HepG2 (cell line): ENCODE measurements around the gene KCNK7. TPM values are rescaled to one million over a fixed set of nuclear protein-coding genes. Genes with fewer than 3 reads are reported as not detected.

Experiments
- CREM ChIP-seq, 2 experiments: sonication (generic) in 1 of 2; formaldehyde crosslinking in 1 of 2; IDR thresholded peaks; 2 replicates each; pipeline versions ENCODE4 v1.4.0 to v1.6.1; 2016 to 2020; ENCODE audit warnings: antibody characterized with exemption in 1 of 2, mild to moderate bottlenecking in 1 of 2, missing genetic modification reagents in 1 of 2
- DNMT1 ChIP-seq: sonication (generic); formaldehyde crosslinking; IDR thresholded peaks from 2 replicates; pipeline ENCODE4 v1.5.1; 2020; ENCODE audit warnings: mild to moderate bottlenecking, missing genetic modification reagents
- GATAD2A ChIP-seq: IDR thresholded peaks from 2 replicates; pipeline ENCODE4 v1.6.1; 2016
- JUNB ChIP-seq: sonication (generic); formaldehyde crosslinking; IDR thresholded peaks from 2 replicates; pipeline ENCODE4 v1.8.0; 2022; ENCODE audit warnings: missing genetic modification reagents, mild to moderate bottlenecking, borderline replicate concordance
- MNT ChIP-seq: fragments of 450-650 bp; IDR thresholded peaks from 2 replicates; pipeline ENCODE4 v1.6.1; 2016
- NONO ChIP-seq, 2 experiments: fragments of 450-650 bp in 1 of 2; sonication (generic) in 1 of 2; formaldehyde crosslinking in 1 of 2; IDR thresholded peaks in 1 of 2; conservative IDR thresholded peaks in 1 of 2; 2 replicates each; pipeline versions ENCODE4 v1.6.1 to v1.8.0; 2017 to 2022; ENCODE audit warnings: mild to moderate bottlenecking in 1 of 2, missing genetic modification reagents in 1 of 2, moderate library complexity in 1 of 2
- RAD51 ChIP-seq: fragments of 450-650 bp; IDR thresholded peaks from 2 replicates; pipeline ENCODE4 v1.6.1; 2016; ENCODE audit warnings: borderline replicate concordance
- SCMH1 ChIP-seq: sonication (generic); formaldehyde crosslinking; IDR thresholded peaks from 2 replicates; pipeline ENCODE4 v1.9.0; 2021; ENCODE audit warnings: missing genetic modification reagents, mild to moderate bottlenecking, borderline replicate concordance
- SNAI1 ChIP-seq: sonication (generic); formaldehyde crosslinking; IDR thresholded peaks from 2 replicates; pipeline ENCODE4 v1.5.0; 2020; ENCODE audit warnings: mild to moderate bottlenecking, missing genetic modification reagents, borderline replicate concordance
- SNAPC5 ChIP-seq: sonication (generic); formaldehyde crosslinking; IDR thresholded peaks from 2 replicates; pipeline ENCODE4 v1.8.1; 2023; ENCODE audit warnings: mild to moderate bottlenecking, missing genetic modification reagents, borderline replicate concordance
- SNRNP70 ChIP-seq: fragments of 200-400 bp; formaldehyde crosslinking; IDR thresholded peaks from 2 replicates; pipeline ENCODE4 v1.6.1; 2017; ENCODE audit warnings: mild to moderate bottlenecking, low read depth, low read length, moderate library complexity
- SOX6 ChIP-seq, 2 experiments: fragments of 450-650 bp in 1 of 2; sonication (generic) in 1 of 2; formaldehyde crosslinking in 1 of 2; IDR thresholded peaks; 2 replicates each; pipeline versions ENCODE4 v1.4.0 to v1.6.1; 2017 to 2020; ENCODE audit warnings: antibody characterized with exemption in 1 of 2, mild to moderate bottlenecking in 1 of 2, missing genetic modification reagents in 1 of 2
- STAG1 ChIP-seq: sonication (generic); formaldehyde crosslinking; IDR thresholded peaks from 2 replicates; pipeline ENCODE4 v1.4.0; 2020; ENCODE audit warnings: missing genetic modification reagents
- TRAFD1 ChIP-seq: sonication (generic); formaldehyde crosslinking; IDR thresholded peaks from 2 replicates; pipeline ENCODE4 v1.5.1; 2020; ENCODE audit warnings: missing genetic modification reagents, mild to moderate bottlenecking, borderline replicate concordance
- ZBTB25 ChIP-seq: IDR thresholded peaks from 2 replicates; pipeline ENCODE4 v1.6.1; 2018; ENCODE audit warnings: missing genetic modification reagents
- ZNF549 ChIP-seq: sonication (generic); formaldehyde crosslinking; IDR thresholded peaks from 2 replicates; pipeline ENCODE4 v1.5.0; 2020; ENCODE audit warnings: missing genetic modification reagents
- ZNF556 ChIP-seq: sonication (generic); formaldehyde crosslinking; IDR thresholded peaks from 2 replicates; pipeline ENCODE4 v1.4.0; 2020; ENCODE audit warnings: mild to moderate bottlenecking, missing genetic modification reagents, borderline replicate concordance
- ZNF597 ChIP-seq: sonication (generic); formaldehyde crosslinking; IDR thresholded peaks from 2 replicates; pipeline ENCODE4 v1.5.0; 2020; ENCODE audit warnings: missing genetic modification reagents
- ZNF781 ChIP-seq: sonication (generic); formaldehyde crosslinking; IDR thresholded peaks from 2 replicates; pipeline ENCODE4 v1.5.1; 2020; ENCODE audit warnings: borderline replicate concordance, mild to moderate bottlenecking, missing genetic modification reagents; ENCODE audit errors: not compliant biosample characterization
- ZNF790 ChIP-seq: sonication (generic); formaldehyde crosslinking; IDR thresholded peaks from 2 replicates; pipeline ENCODE4 v1.8.0; 2022; ENCODE audit warnings: missing genetic modification reagents, mild to moderate bottlenecking, borderline replicate concordance
- polyA plus RNA-seq, 8 experiments: library from polyadenylated mRNA; depleted of rRNA in 3 of 8; stranded (reverse) in 7 of 8; unstranded in 1 of 8; fragments of >200 nt; fragmentation: Illumina TruSeq in 4 of 8; extraction: Trizol in 4 of 8; gene quantifications; 2 replicates each; pipeline versions ENCODE4 v1.2.1 to v1.2.3, GENCODE V29; 2011 to 2016; ENCODE audit warnings: low read depth in 4 of 8, missing spikeins in 1 of 8, mixed read lengths in 1 of 8; ENCODE audit not compliant: insufficient read depth in 1 of 8
- total RNA-seq, 5 experiments: library from RNA; depleted of rRNA; stranded (reverse); fragments of >200 nt; fragmentation: Illumina TruSeq; extraction: Trizol; gene quantifications; 2 replicates each; pipeline ENCODE4 v1.2.3, GENCODE V29; 2016; ENCODE audit warnings: low read depth in 1 of 5
- TF ChIP-seq, protein P1 (sequence below): IDR thresholded peaks from 2 replicates; pipeline ENCODE4 v1.6.1; 2016; ENCODE audit warnings: missing genetic modification reagents, missing compliant biosample characterization

KCNK7 gene
- total and polyA plus RNA-seq, 2 of the 13 experiments (the other 11 are each of a cell fraction or from before 2014, with no cell fraction given) = 0.11 TPM; not detected in 1

DNA sequence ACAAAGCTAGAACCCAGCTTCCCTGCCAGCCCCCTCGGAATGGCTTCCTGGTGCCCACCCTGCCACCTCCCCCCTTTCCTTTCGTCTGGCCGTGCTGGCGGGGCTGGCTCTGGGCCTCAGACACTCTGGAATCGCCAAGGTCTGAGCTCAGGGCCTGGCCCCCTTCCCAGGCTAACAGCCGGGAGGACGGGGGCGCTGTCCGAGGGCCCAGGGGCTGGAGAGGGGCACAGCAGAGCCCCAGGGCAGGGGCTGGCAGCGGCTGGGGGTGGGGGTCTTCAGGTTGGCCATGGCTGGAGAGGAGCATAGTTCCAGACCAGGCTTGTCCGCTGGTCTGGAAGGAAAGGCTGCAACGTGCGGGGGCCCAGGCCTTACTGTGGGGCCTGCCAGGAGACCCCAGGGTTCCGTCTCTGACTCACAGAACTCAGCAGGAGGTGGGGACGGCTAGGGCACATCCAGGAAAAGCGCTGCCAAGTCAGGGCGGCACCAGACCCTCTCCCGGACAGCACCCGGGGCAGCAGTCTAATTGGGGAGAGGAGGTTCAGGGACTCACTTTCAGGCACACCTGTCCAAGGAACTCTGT, 36.6 kb downstream of the KCNK7 start (continued):
- TF ChIP-seq SNAPC5 (no peak), SNAI1 (CRISPR knock-in tag) (0 out of 2 replicates have a peak, but pooled peaks have one; percentile 45), TRAFD1 (CRISPR knock-in tag) (no peak), DNMT1 (CRISPR knock-in tag) (no peak), ZNF597 (CRISPR knock-in tag) (no peak), CREM (IDR thresholded peaks at IDR 0.05) (no peak), CREM (CRISPR knock-in tag; IDR thresholded peaks at IDR 0.05) (no peak), MNT (no peak), ZBTB25 (CRISPR knock-in tag) (no peak), ZNF790 (CRISPR knock-in tag) (no peak), SOX6 (IDR thresholded peaks at IDR 0.05) (no peak), SOX6 (CRISPR knock-in tag; IDR thresholded peaks at IDR 0.05) (no peak), ZNF556 (CRISPR knock-in tag) (peak; percentile 43; the same call in 1 of the 2 replicates), SNRNP70 (no peak), NONO (IDR thresholded peaks at IDR 0.05) (no peak), NONO (CRISPR knock-in tag; conservative IDR thresholded peaks at IDR 0.05) (0 out of 2 replicates have a peak, but pooled peaks have one; percentile 15), JUNB (CRISPR knock-in tag) (no peak), SCMH1 (no peak), GATAD2A (CRISPR knock-in tag) (no peak), ZNF549 (no peak), RAD51 (no peak), ZNF781 (CRISPR knock-in tag) (peak; percentile 49), STAG1 (CRISPR knock-in tag) (no peak)
- TF ChIP-seq, protein P1, sequence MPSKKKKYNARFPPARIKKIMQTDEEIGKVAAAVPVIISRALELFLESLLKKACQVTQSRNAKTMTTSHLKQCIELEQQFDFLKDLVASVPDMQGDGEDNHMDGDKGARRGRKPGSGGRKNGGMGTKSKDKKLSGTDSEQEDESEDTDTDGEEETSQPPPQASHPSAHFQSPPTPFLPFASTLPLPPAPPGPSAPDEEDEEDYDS = no peak
